Esophagus squamous epithelium (tissue), 4 donors: Measurements from ENCODE around the gene EMC8.

ENCODE experiments used
- POLR2A ChIP-seq, 4 donors: fragments of 450-650 bp; IDR thresholded peaks; one replicate each; pipeline ENCODE4 v1.6.1; 2017; ENCODE audit warnings: antibody characterized with exemption in 4 of 4, mild to moderate bottlenecking in 4 of 4, moderate library complexity in 3 of 4
- TF ChIP-seq, protein P1 (sequence below), 6 experiments: fragments of 450-650 bp in 4 of 6; fragments of 200-600 bp in 2 of 6; sonication (generic) in 2 of 6; IDR thresholded peaks; one replicate each; pipeline ENCODE4 v1.5.1; 2016 to 2019; ENCODE audit warnings: antibody characterized with exemption in 6 of 6, mild to moderate bottlenecking in 4 of 6, moderate library complexity in 4 of 6

DNA sequence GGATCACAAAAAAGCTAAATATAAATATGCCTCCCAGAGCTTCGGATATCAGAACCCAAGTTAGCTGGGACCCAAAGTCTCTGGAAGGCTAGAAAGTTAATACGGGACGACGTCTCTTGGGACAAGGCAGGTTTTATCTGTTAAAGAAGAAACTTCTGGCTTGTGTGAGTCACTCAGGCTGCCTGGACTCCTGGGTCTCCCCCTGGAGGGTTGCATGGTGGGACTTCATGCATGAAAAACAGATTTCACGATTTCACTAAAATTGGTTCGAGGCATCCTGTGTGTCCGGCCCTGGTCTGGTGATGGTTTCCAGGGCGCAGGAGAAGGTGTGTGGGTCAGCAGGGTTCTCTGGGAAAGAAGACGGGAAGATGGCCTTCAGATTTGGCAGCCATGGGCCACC lies 47.1 kb upstream of the EMC8 start:
- TF ChIP-seq, protein P1, sequence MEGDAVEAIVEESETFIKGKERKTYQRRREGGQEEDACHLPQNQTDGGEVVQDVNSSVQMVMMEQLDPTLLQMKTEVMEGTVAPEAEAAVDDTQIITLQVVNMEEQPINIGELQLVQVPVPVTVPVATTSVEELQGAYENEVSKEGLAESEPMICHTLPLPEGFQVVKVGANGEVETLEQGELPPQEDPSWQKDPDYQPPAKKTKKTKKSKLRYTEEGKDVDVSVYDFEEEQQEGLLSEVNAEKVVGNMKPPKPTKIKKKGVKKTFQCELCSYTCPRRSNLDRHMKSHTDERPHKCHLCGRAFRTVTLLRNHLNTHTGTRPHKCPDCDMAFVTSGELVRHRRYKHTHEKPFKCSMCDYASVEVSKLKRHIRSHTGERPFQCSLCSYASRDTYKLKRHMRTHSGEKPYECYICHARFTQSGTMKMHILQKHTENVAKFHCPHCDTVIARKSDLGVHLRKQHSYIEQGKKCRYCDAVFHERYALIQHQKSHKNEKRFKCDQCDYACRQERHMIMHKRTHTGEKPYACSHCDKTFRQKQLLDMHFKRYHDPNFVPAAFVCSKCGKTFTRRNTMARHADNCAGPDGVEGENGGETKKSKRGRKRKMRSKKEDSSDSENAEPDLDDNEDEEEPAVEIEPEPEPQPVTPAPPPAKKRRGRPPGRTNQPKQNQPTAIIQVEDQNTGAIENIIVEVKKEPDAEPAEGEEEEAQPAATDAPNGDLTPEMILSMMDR (IDR thresholded peaks at IDR 0.05), result no peak
- no peak for TF ChIP-seq POLR2A (IDR thresholded peaks at IDR 0.05)
